GM20431 (cell line): Measurements from ENCODE around the gene MCEE.
"Not testable (repeated sequence)": the region's sequence is repeated elsewhere in the genome, so short reads cannot be mapped to it uniquely, and the experiment has no call there.

Source experiments
- in situ Hi-C: fragments of 300-500 bp; cut with MseI, MboI; formaldehyde crosslinking; loops from one replicate; pipeline ENCODE4 v1.15.0; 2020; ENCODE audit warnings: low sequenced_read_pairs; ENCODE audit not compliant: unreplicated experiment

Gene MCEE

DNA sequence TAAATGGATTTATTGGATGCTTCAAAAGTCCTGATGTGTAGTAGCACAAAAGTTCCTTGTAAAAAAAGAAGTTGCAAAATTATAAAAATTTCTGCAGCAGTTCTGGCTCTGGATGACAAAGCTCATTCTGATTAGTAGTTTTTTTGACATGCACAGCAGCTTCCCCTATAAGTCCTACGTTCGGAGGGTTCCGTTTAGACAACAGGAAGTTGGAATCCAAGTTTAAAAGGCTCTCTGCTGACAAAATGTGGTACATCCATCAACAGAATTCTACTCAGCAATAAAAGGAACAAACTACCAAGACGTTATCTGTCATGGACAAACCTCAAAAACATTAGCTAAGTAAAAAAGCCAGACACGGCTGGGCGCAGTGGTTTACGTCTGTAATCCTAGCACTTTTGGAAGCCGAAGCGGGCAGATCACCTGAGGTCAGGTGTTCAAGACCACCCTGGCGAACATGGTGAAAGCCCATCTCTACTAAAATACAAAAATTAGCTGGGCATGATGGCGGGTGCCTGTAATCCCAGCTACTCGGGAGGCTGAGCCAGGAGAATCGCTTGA lies 46.2 kb downstream of the MCEE start:
- in situ Hi-C loops: not testable (repeated sequence)

DNA sequence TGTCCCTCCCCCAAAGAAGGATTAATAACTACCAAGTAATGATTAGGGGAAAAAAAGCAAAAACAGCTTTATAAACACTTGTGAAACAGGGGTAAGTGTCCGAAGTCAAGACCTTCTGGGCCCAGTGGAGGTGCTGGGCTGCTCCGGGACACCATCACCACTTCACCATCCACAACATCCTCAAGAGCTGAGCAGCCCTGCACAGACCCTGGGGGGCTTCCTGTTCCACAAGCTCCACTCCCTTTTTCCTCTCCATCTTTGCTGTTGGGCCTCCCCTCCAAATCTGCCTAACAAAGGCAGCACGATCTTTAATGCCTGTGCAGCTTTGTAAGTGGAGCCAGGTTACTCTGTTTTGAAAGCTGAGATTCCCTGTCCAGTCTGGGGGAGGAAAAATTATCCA lies 46.7 kb downstream of the MCEE start:
- in situ Hi-C loops: not testable (repeated sequence)

DNA sequence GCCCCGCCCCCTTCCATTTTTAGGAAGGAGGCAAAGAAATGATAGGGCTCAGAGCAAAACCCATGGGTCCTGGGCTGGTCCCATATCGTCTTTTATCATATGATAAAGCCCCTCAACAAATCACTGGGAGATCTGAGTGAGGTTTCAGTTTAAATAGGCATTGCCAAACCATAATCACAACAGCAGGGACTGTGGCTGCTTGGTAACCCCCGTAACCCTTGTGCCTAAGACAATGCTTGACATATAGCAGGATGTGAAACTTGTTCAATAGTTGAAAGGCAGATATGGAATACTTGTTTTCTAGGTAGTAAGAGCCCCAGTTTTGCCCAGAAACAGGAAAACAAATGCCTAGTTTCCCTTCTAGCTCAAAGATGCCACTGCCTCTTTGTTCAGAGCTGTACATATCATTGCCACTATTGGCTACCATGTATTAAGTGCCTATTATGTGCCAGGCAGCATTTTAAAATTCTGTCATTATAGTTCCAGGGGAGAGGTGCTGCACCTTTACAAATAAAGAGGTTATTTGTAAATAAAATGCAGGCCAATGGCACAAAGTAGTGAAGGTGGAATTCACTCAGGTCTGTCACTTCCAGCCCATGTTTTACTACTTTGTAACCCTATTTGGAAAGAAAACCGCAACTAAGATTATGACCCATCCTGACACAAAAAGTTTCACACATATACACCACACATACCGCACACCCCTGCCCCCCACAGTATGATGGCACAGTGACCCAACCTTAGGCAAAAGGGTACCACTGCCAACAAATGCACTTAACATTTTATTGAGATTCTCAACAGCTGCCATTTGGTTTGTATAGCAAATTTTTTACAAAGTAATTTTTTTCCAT lies 47.4 kb downstream of the MCEE start:
- in situ Hi-C loops: no loop called here

DNA sequence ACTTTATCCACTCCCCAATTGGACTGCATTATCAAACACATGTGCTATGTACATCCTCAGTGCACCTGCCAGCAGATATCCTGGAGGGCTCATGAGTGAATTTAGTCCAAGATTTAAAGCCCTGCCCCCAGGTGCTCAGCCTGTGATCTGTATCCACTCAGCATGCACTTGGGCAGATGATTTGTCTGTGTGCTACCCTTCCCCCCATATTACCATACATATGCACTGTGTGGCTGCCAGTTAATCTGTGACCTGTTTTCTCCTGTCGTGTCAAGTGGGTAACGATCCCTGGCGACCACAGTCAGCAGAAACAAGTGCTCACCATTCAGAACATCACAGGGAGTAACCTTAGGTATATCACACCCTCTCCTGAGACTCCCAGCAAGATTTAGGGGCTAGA lies 51.4 kb downstream of the MCEE start:
- in situ Hi-C loops: no loop called here

DNA sequence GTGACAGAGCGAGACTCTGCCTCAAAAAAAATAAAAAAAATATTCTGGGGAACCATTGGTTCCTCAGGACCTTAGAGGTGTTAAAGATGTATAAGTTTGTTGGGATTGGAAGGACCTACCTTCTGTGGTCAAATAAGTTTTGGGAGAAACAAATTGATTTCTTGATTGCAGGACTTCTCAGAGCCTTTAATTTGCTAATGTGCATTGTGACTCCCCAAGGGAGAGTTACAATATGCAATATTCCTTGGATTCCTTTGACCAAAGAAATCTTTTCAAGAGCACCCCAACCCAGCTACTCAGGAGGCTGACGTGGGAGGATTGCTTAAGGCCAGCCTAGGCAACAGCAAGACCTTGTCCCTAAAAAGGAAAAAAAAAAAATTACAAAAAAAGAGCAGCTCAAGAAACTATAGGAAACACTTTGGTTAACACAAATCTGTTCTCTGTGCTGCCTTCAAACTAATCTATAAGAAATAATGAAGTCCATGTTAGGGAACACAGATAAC lies 55.1 kb downstream of the MCEE start:
- in situ Hi-C loops: no loop called here

DNA sequence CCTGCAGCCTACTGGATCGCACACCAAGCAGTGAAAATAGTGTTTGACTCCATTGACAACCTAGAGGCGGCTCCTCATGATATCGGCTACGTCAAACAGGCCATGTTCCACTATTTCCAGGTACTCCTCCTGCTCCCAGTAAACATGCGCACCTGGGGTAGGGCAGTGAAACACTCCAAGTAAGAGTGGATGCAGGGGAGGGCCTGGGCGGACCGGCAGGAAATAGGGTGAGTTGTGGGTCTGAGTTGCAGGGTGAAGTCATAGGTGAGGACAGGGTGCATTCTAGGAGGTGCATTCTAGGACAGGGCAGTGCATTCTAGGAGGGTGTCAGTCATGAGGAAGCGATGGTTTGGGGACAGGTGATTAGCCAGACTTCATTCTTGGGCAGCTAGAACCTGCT lies 56.6 kb downstream of the MCEE start:
- in situ Hi-C loops: no loop called here

DNA sequence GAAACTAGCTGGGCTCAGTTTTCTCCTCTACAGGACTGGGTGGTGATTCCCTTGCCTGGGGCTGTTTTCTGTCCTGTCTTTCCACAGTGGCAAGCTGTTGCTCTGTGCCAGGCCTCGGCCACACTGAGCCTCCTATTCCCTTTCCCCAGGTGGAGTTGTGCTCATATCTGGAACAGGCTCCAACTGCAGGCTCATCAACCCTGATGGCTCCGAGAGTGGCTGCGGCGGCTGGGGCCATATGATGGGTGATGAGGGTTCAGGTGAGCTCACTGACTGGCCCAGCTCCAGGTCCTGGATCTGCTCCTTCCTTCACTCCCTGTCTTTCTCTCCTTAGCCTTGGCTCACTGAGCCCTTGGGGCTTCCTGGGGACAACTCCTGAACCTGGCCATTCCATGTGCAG lies 57.5 kb downstream of the MCEE start:
- in situ Hi-C loops: no loop called here

DNA sequence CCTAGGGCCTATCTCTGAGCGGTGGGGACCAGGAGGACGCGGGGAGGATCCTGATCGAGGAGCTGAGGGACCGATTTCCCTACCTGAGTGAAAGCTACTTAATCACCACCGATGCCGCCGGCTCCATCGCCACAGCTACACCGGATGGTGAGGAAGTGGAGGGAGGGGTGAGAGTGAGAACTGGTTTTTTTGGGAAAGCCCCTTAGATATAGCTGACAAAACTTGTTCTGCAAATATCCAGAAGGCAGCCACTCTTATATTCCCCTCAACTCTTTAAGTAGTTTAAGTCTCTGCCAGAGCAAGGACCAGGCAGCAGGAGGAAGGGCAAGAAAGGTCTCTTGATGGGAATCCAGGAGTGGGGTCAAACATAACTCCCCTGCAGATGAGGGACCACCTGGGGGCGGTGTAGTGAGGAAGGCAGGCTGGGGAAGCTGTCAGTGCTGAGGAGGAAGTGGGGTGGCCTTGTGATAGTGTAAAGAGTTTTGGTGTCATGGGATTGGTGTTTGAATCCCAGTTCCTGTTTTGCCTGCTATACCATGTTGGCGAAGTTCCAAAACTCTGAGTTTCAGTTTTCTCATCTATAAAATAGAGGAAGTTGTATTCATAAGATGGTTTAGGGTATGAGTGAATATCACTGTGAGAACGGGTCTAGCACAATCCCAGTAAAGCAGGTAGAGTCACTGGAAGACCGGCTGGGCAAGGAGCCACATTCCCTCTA lies 58.2 kb downstream of the MCEE start:
- in situ Hi-C loops: no loop called here

DNA sequence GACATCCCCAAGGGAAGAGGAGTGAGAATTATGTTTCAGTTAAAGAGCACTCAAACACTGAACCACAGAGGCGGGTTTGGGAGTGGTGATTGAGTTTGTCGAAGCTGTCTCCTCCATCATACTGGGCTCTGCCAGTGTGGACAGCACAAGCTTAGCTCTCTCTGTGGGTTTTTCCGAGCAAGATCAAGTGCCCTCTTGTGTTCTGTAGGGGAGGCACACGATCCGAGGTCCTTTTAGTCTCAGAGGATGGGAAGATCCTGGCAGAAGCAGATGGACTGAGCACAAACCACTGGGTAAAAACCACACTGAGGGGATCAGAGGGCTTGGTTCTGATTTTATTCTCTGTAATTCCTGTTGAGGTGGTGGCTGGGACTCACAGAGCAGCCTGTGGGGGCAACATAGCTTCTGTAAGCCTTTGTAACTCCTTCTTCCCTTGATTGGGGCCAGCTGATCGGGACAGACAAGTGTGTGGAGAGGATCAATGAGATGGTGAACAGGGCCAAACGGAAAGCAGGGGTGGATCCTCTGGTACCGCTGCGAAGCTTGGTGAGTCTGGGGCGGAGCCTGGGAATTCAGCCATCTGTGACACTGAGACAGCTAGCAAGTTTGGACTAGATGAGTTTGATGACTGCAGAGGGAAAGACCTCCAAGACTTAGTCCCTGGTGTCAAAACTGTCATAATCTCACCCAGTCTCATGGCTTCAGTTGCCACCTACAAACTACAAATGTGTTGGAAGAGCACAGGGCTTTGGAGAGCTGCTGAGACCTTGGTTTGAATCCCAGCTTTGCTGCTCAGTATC lies 59.5 kb downstream of the MCEE start:
- in situ Hi-C loops: no loop called here

DNA sequence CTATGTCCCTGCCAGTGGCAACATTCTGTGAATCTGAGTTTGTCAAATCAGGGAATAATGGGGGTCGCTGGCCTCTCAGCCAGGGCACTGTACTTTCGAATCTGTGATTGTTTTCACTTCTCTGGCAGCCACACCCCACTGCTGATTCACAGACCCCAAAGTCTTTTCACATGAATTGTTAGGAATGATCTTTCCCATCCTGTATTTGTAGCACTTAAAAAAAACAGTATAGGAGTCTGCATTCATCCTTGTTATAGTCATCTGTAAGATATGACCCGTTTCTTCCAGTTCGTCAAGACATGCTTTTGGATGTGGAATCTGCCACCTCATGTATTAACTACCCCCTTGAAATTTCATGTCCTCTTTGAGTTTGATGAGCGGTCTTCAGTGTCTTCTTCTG lies 60.7 kb downstream of the MCEE start:
- in situ Hi-C loops: no loop called here

DNA sequence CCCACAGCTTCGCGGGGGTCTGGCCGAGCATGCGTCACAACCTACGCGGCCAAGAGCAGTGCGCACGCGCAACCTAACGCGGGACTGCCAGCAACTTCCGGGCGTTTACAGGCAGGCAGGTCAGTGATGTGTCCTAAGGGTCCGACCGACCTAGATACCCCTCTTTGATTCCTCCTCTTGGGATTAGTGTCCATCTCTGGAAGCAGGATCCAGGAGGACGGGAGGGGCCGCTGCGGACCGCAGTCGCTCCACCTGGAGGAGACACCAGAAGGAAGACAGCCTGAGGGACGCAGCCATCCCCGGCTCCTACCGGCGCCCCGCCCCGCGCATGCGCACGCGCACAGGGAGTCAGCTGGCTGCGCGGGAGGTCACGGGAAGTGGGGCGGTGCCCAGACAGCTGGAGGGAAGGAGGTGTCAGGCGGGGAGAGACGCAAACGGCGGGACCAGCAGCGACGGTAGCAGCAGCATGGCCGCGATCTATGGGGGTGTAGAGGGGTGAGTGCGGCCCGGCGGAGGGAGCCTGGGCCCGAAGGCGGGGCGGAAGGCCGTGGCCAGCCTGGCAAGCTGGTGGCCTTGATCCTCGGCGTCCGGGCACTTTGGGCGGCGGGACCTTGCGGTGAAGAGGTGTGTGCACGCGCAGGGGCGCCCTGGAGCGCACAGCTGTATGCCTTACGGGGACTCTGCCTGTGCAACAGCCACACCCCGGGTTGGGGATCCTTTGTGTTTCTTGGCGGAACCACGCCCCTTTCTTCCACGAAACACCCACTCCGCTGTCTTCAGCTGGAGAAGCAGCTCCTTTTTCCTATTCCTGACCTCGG lies 61.6 kb downstream of the MCEE start, which contains the start of gene NAGK:
TSS of gene NAGK (plus strand) at position 431 of the 818 bp plus-strand sequence. CDS start at position 467, 36 bp downstream.
- in situ Hi-C loops: no loop called here

DNA sequence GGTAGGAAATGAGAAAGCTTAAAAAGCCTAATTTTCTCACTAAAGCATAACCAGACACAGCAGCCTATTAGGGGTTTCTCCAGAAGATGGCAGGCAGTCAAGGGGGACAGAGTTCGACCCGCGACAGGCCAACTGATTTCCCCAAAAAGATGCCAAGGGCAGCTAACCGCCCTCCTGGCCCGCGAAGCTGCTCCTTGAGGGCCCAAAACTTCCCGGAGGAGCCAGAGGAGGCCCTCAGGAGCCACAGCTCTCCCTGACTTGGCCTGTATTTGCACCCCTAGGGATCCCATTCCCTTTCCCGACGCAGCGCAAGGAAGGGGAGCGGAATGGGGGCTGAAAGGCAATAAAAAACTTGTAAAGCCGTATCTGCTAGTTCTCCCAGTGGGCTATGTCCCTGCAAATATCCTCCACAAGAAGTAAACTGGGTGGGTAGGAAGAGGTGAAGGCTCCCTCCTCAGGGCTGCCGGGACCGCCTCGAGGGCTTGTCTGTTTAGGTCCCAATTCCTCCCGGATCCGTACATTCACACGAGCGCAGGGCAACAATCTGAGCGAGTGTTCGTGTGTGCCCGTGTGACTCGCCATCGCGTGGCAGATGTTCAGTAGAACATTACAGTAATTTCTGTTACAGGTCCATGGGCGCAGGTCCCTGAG lies 62.3 kb downstream of the MCEE start:
- in situ Hi-C loops: no loop called here

DNA sequence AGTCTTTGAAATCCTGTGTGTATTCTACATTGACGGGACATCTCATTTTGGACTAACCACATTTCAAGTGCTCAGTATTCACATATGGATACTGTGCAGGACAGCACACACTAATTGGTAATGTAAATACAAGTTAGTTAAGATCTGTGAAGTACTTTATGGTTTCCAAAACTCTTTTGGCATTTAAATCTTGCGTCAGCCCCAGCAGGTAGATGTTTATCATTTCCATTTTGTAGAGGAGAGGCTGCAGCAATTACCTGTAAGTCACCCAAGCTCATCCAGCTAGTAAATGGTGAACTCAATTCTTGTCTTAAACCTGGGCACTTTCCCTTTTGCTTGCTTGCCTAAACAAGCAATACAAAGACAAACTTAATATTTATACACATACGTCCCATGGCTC lies 63.2 kb downstream of the MCEE start:
- in situ Hi-C loops: no loop called here

DNA sequence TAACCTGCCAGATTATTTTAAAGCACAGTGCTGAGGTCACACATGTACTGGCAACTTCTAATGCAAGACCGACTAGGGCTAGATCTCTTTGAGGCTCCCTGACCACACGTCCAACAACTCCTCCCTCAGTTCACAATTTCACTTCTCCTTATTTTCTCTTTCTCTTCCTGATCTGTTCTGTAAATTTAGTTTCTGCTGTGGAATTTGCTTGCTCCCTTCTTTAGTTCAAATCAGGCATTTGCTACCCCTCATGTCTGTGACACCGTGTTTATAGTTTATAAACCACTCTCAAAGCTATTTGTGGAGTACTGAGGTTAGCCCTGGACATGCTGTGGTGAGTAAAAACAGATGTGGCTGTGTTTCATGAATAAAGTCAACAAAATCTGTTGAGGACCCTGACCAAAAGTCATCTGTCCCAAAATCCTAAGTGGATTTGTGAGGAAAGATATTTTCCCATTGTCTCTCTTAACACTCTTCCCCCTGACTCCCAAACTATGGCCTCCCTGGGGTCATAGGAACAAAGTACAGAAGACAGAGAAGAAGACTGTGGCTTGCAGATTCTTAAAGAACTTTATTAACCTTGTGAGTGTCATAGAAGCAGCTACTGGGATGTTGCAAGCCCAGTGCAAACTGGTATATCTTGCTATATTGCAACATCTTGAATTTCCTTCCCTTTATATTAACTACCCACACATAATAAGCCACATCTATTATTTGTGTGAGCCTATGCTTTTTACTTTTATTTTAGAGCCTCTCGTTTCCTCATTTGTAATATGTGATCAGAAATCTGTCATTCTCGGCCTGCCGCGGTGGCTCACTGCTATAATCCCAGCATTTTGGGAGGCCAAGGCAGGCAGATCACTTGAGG lies 65.0 kb downstream of the MCEE start:
- in situ Hi-C loops: no loop called here

DNA sequence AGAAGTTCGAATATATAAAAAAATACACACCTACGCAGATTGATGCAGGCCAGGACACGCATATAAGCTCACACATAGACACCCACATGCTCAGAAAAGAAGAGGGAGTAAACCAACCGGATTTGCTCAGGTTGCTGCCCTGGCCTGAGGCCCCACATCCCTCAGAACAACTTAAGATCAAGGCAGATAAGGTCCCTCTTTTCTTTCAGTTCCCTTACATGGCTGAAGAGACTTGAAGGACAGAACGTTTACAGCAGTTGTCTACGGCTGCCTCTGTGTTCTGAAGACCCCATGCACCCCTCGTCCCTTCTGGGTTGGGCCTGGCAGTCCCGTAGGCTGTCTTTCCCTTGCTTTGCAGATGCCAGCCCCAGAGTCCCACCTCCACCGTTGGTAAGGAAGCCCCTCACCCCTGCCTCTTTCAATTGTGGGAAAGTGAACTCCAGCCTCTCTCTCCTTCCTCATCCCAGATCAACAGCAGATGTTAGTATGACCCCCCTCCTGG lies 65.9 kb downstream of the MCEE start:
- in situ Hi-C loops: no loop called here

DNA sequence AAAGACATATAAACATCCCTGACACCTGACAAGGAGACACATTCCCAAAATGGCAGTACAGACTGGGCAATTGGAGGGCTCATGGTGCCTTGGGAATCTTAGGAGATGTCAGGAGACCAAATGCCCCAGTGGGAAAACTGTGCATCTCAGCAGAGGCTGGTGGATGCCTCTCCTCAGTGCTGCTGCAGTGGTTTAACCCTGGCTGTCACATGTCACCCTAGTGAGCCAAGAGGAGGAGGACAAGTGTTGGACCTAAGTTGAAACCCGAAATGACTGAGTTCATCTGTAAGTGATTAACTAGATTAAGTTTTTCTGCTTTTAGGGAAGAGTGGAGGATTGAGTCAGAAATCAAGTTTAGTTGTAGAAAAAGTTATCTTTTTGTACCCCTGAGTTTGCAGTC lies 66.8 kb downstream of the MCEE start:
- in situ Hi-C loops: no loop called here

DNA sequence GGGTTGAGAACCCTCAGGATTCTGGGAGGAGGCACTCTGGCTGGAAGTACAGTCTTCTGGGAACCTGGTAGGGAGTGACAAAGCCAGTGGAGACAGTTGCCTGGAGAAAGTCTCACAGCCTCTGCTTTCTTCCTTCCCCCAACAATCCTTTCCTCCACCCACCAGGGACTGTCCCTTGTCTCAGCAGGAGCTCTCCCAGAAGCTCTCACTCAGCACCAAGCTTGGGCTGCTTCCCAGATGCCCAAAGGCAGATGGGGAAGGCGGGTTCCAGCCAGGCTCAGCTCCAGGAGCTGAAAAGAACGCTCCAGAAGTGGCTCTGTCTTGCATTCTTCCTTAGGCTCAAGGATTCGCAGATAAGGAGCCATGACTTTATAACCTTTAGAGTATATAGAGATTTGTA lies 69.2 kb downstream of the MCEE start:
- in situ Hi-C loops: no loop called here

DNA sequence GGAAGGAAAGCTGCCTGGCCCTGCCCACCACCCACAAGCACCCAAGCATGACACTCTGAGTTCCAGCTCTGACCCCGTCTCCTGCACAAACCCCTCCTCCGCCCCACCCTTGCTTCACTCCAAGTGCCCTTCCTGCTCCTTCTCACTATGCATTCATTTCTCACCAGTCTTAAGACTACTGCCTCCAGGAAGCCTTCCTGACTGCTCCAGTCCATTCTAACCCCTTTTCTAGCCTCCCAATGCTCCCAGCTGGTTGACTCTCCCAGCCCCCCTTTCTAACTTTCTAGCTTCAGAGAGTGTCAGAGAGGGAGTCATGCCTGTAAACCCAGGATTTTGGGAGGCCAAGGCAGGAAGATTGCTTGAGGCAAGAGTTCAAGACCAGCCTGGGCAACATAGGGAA lies 69.8 kb downstream of the MCEE start:
- in situ Hi-C loops: no loop called here
